Endothelial cell of umbilical vein (primary cell): ENCODE data around the gene TNIP3. TPM values are rescaled to one million over a fixed set of nuclear protein-coding genes. Genes with fewer than 3 reads are reported as not detected.

Experiments
- BruUV-seq: library from RNA; stranded (reverse); fragments of 400-500 nt; replicated peaks from 2 replicates; lab custom pipeline; 2021; lab: Mats Ljungman, UMichigan
- CTCF ChIA-PET: fragments of 300-600, 350-600 bp; sonication (Branson Sonifier 250); formaldehyde crosslinking; loops from one replicate; lab custom pipeline; 2021; ENCODE audit warnings: antibody characterized with exemption, inconsistent platforms; lab: Charles Lee
- POLR2A ChIA-PET: fragments of 300-600, 350-600 bp; sonication (Branson Sonifier 250); formaldehyde crosslinking; loops from one replicate; lab custom pipeline; 2021; ENCODE audit warnings: antibody characterized with exemption, inconsistent platforms; lab: Charles Lee
- DNase-seq: peaks from one replicate; pipeline ENCODE4 v3.0.0-alpha.2; 2011; ENCODE audit warnings: low read depth, low spot score
- FAIRE-seq: peaks from 2 replicates; lab custom pipeline; 2011; peaks lifted over from hg19 to GRCh38; lab: Jason Lieb, UNC
- H2AFZ ChIP-seq: 2 replicates; pipeline ENCODE4 v1.6.0; 2012; ENCODE audit warnings: low read depth, low read length, control low read depth, inconsistent platforms
- H3K27ac ChIP-seq: 2 replicates; pipeline ENCODE4 v1.5.1; 2011; ENCODE audit warnings: low read depth, mild to moderate bottlenecking, control low read depth, low read length, moderate library complexity; ENCODE audit not compliant: insufficient read depth
- H3K27me3 ChIP-seq, 2 experiments: 2 replicates each; pipeline versions ENCODE4 v1.6.0 to v1.6.1; 2011; ENCODE audit warnings: low read length in 2 of 2, mixed read lengths in 1 of 2; ENCODE audit not compliant: control insufficient read depth in 2 of 2, insufficient read depth in 2 of 2
- H3K36me3 ChIP-seq, 2 experiments: 2 replicates in 1 of 2; 3 replicates in 1 of 2; pipeline ENCODE4 v1.5.1; 2011; ENCODE audit warnings: low read length in 2 of 2, mild to moderate bottlenecking in 1 of 2, moderate library complexity in 1 of 2; ENCODE audit not compliant: control insufficient read depth in 2 of 2, insufficient read depth in 2 of 2; ENCODE audit errors: extremely low read depth in 1 of 2
- H3K4me1 ChIP-seq: 3 replicates; pipeline ENCODE4 v1.5.1; 2011; ENCODE audit warnings: mild to moderate bottlenecking, low read length; ENCODE audit not compliant: control insufficient read depth, insufficient read depth; ENCODE audit errors: extremely low read depth
- H3K4me2 ChIP-seq: 2 replicates; pipeline ENCODE4 v1.6.1; 2011; ENCODE audit warnings: low read length, control low read depth, mixed read lengths; ENCODE audit not compliant: insufficient read depth
- H3K4me3 ChIP-seq, 3 experiments: fragments of 200-600 bp in 1 of 3; sonication (generic), shearing (Covaris generic) in 1 of 3; replicated peaks in 1 of 3; 2 replicates each; pipeline ENCODE4 v1.5.1; 2011 to 2016; ENCODE audit warnings: control low read depth in 3 of 3, low read length in 3 of 3, mild to moderate bottlenecking in 2 of 3, inconsistent platforms in 1 of 3, low read depth in 1 of 3, moderate library complexity in 1 of 3; ENCODE audit not compliant: insufficient read depth in 1 of 3
- H3K79me2 ChIP-seq: 2 replicates; pipeline ENCODE4 v1.6.0; 2012; ENCODE audit warnings: low read length, inconsistent platforms; ENCODE audit not compliant: control insufficient read depth, insufficient read depth
- H3K9ac ChIP-seq: replicated peaks from 2 replicates; pipeline ENCODE3; 2011; ENCODE audit warnings: low read length, control low read depth; ENCODE audit not compliant: insufficient read depth; ENCODE audit errors: extremely low read depth
- H3K9me1 ChIP-seq: replicated peaks from 3 replicates; pipeline ENCODE4 v1.6.0; 2011; ENCODE audit warnings: mild to moderate bottlenecking, low read length; ENCODE audit not compliant: control insufficient read depth, insufficient read depth; ENCODE audit errors: extremely low read depth
- H3K9me3 ChIP-seq: replicated peaks from 2 replicates; pipeline ENCODE4 v1.5.1; 2012; ENCODE audit warnings: low read length, inconsistent platforms; ENCODE audit not compliant: control insufficient read depth, insufficient read depth
- H4K20me1 ChIP-seq: replicated peaks from 2 replicates; pipeline ENCODE3; 2011; ENCODE audit warnings: mild to moderate bottlenecking, low read length; ENCODE audit not compliant: control insufficient read depth, insufficient read depth; ENCODE audit errors: extremely low read depth
- CTCF ChIP-seq, 2 donors: IDR thresholded peaks; 1 replicate in 1 of 2; 2 replicates in 1 of 2; pipeline ENCODE4 v1.5.1; 2011; ENCODE audit warnings: low read length in 2 of 2, mild to moderate bottlenecking in 2 of 2, moderate library complexity in 2 of 2, control low read depth in 1 of 2, inconsistent platforms in 1 of 2, low read depth in 1 of 2; ENCODE audit not compliant: insufficient read depth in 1 of 2; ENCODE audit errors: extremely low read depth in 1 of 2
- EZH2 ChIP-seq: IDR thresholded peaks from 2 replicates; pipeline ENCODE4 v1.6.1; 2012; ENCODE audit warnings: borderline replicate concordance, low read depth, mild to moderate bottlenecking, moderate library complexity, low read length, inconsistent platforms; ENCODE audit not compliant: severe bottlenecking
- FOS ChIP-seq: IDR thresholded peaks from 2 replicates; pipeline ENCODE4 v1.6.1; 2011; ENCODE audit warnings: mild to moderate bottlenecking, low read length, moderate library complexity, borderline replicate concordance; ENCODE audit not compliant: insufficient read depth
- GATA2 ChIP-seq: IDR thresholded peaks from 2 replicates; pipeline ENCODE4 v1.7.0; 2011; ENCODE audit warnings: low read depth, mild to moderate bottlenecking, moderate library complexity, mixed read lengths, low read length; ENCODE audit not compliant: insufficient read length, insufficient read depth
- JUN ChIP-seq: IDR thresholded peaks from 2 replicates; pipeline ENCODE4 v1.6.1; 2011; ENCODE audit warnings: borderline replicate concordance, low read depth; ENCODE audit not compliant: insufficient read length, insufficient read depth
- MAX ChIP-seq: IDR thresholded peaks from 2 replicates; pipeline ENCODE4 v1.6.1; 2011; ENCODE audit not compliant: insufficient read depth, insufficient read length
- MYC ChIP-seq: IDR thresholded peaks from one replicate; pipeline ENCODE4 v1.6.1; 2011; ENCODE audit warnings: mild to moderate bottlenecking, low read depth, low read length
- POLR2A ChIP-seq: IDR thresholded peaks from 2 replicates; pipeline ENCODE4 v1.6.1; 2012; ENCODE audit warnings: low read depth, mild to moderate bottlenecking, control low read depth, low read length
- POLR2AphosphoS5 ChIP-seq: IDR thresholded peaks from 2 replicates; pipeline ENCODE4 v1.6.1; 2012; ENCODE audit warnings: low read depth, mild to moderate bottlenecking, control low read depth, low read length, moderate library complexity; ENCODE audit not compliant: insufficient read depth
- dilution Hi-C: fragments of 300-500 bp; cut with MboI; formaldehyde crosslinking; loops from one replicate; pipeline ENCODE4 v1.15.0; 2019; ENCODE audit warnings: low sequenced_read_pairs; ENCODE audit not compliant: extremely low pct_ligation_motif_present
- intact Hi-C: fragments of 100-400 bp; cut with micrococcal nuclease; formaldehyde crosslinking; loops from one replicate; pipeline ENCODE4 v1.10.0; 2022
- polyA plus RNA-seq, 4 experiments: library from polyadenylated mRNA; depleted of rRNA in 3 of 4; stranded (reverse) in 3 of 4; unstranded in 1 of 4; fragments of >200 nt; gene quantifications; 2 replicates each; pipeline versions ENCODE4 v1.2.1 to v1.2.3, GENCODE V29; 2011 to 2012; ENCODE audit warnings: missing spikeins in 1 of 4
- total RNA-seq: library from RNA; stranded (reverse); gene quantifications from 2 replicates; pipeline ENCODE4 v1.2.3, GENCODE V29; 2021

Gene TNIP3
- total and polyA plus RNA-seq, 2 donors (not counting 3 experiments of a cell fraction or from before 2014, with no cell fraction given) = not detected

DNA sequence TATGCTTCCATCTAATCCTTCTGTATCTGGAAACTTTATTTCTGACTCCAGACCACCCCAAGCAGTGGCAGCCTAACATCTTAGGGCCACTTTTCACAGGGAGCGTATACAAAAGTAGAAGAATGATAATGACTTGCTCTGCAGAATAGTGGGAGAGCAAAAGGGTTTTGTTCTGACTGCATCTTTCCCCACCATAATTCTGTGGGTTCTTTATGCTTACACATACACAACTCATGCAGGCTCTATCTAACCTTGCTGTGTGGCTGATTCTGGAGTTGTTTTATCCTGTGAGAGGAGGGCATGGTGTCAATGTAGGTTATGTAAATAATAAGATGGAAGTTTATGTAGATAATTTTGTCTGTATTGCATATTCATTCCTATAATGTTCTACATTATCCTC is 49.4 kb downstream of the TNIP3 start:
- H2AFZ ChIP-seq = no peak overlapping the region
- H4K20me1 ChIP-seq = no peaks in the 10 kb centered on the region
- intact Hi-C loops = loop anchor here (5.0 kb wide), 1 partner anchor 397 kb away; no protein-coding TSS in a partner anchor
- no peaks in the 10 kb centered on the region for H3K79me2 ChIP-seq
- H3K4me3 ChIP-seq = no peak overlapping the region
- TF ChIP-seq EZH2 = no peak
- TF ChIP-seq FOS = no peak
- no peak for TF ChIP-seq CTCF (IDR thresholded peaks at IDR 0.05; ENCODE audit: extremely low read depth in 1 of 2, insufficient read depth in 1 of 2, low read depth in 1 of 2, low read length in 2 of 2)
- no peak for TF ChIP-seq JUN
- TF ChIP-seq MAX = no peak
- no peak for TF ChIP-seq POLR2AphosphoS5
- TF ChIP-seq MYC = no peak
- no peak for TF ChIP-seq POLR2A
- no peak for TF ChIP-seq GATA2
- no peaks in the 10 kb centered on the region for H3K36me3 ChIP-seq
- ChIA-PET CTCF (no interaction called here), POLR2A (no interaction called here)
- H3K27me3 ChIP-seq = peaks cover 3 to 8% of the 10 kb centered on the region in 2 experiments
- no peak overlapping the region for H3K27ac ChIP-seq
- H3K9me1 ChIP-seq = peaks cover 2% of the 10 kb centered on the region
- no peaks in the 10 kb centered on the region for H3K9me3 ChIP-seq
- dilution Hi-C loops = no loop called here
- H3K4me1 ChIP-seq = no peaks in the 10 kb centered on the region
- DNase-seq (no peak), FAIRE-seq (no peak)
- H3K4me2 ChIP-seq = no peak overlapping the region
- no peak overlapping the region for H3K9ac ChIP-seq
- BruUV-seq = no TSS peak
